ENCODE data around the gene ESR2. TPM values are rescaled to one million over a fixed set of nuclear protein-coding genes. Genes with fewer than 3 reads are reported as not detected.

ESR2 gene
- total RNA-seq, 4 donors from 2014 or later, result 0.27 to 1.0 (median 0.78) TPM; not detected in 1

- no peak for DNase-seq
- Histone ChIP-seq H3K27me3 (no peaks in the 10 kb centered on the region), H3K9me3 (no peaks in the 10 kb centered on the region), H3K4me3 (replicated peaks in 1 of 3) (no peak overlapping the region), H3K4me1 (peaks cover 21 to 31% of the 10 kb centered on the region in 2 donors), H3K27ac (peak overlapping the region in 2 of 3 donors; percentile 2 to 84), H3K36me3 (no peaks in the 10 kb centered on the region)
- 100% methylated on average over 1 of the region's 1 CpG; no CpG with 5 or more reads in 1 of the 2 donors for WGBS, 2 donors
- TF ChIP-seq CTCF (IDR thresholded peaks at IDR 0.05), result no peak
- no peak for TF ChIP-seq POLR2A (IDR thresholded peaks at IDR 0.05)
- intact Hi-C loops (cut with DNase I), result no loop called here
Observed at GRCh38 chr14:64060199-64060545, 234.0 kb downstream of the ESR2 start.

GRCh38 chr14:64059454-64060198, 234.5 kb downstream of the ESR2 start:
- no peaks in the 10 kb centered on the region for H3K36me3 ChIP-seq
- intact Hi-C loops (cut with DNase I), result no loop called here
- 97% methylated on average over 6 of the region's 6 CpGs for WGBS, 2 donors
- no peaks in the 10 kb centered on the region for H3K27me3 ChIP-seq
- no peaks in the 10 kb centered on the region for H3K9me3 ChIP-seq
- H3K4me1 ChIP-seq, result peaks cover 21 to 31% of the 10 kb centered on the region in 2 donors
- no peak overlapping the region for H3K4me3 ChIP-seq (replicated peaks in 1 of 3)
- TF ChIP-seq POLR2A (IDR thresholded peaks at IDR 0.05) (no peak), CTCF (IDR thresholded peaks at IDR 0.05) (no peak)
- no peak for DNase-seq
- peak overlapping the region in 2 of 3 donors; percentile 2 to 84 for H3K27ac ChIP-seq

DNA sequence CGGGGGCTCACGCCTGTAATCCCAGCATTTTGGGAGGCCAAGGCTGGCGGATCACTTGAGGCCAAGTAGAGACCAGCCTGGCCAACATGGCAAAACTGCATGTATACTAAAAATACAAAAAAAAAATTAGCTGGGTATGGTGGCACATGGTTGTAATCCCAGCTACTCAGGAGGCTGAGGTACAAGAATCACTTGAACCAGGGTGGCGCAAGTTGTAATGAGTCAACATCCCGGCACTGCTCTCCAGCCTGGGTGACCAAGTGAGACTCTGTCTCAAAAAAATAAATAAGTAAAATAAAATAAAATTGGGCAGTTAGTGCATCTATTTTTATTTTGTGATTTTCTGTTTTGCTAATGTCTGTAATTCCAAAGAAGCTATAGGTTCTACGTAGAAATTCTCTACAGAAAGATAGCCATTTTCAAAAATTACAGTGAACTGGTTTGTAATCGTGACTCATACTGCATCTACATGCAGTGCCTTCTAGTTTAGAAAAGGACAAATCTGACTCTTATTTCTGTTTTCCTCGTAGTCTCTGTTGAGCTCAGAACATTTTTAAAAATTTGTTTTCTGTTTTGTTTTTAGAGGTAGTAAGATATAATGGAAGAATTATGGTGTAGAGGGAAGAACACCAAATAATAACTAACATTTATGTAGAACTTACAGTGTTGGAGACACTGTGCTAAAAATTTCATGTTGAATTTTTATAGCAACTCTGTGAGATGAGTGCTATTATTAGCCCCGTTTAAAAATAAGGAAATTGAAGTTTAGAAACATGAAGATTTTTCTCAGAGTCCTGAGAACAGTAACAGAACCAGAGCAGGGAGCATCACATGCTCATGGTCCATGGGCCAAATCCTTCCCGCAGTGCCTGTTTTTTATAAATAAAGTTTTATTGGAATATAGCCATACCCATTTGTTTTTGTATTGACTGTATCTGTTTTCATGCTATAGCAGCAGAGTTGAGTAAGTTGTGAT, 240.2 kb downstream of the ESR2 start:
- Histone ChIP-seq H3K36me3 (peaks cover 8 to 17% of the 10 kb centered on the region in 2 donors), H3K27me3 (no peaks in the 10 kb centered on the region), H3K9me3 (no peaks in the 10 kb centered on the region), H3K4me3 (replicated peaks in 1 of 3) (no peak overlapping the region), H3K4me1 (no peaks in the 10 kb centered on the region), H3K27ac (peak overlapping the region; percentile 3 to 47 (median 11))
- TF ChIP-seq POLR2A (IDR thresholded peaks at IDR 0.05), result no peak
- TF ChIP-seq CTCF (IDR thresholded peaks at IDR 0.05), result no peak
- peak; percentile 21 to 28 for DNase-seq
- 80 to 84% methylated on average over 10 of the region's 10 CpGs for WGBS, 2 donors
- intact Hi-C loops (cut with DNase I), result no loop called here

GRCh38 chr14:64049616-64050381, 244.4 kb downstream of the ESR2 start:
- Histone ChIP-seq H3K27me3 (no peaks in the 10 kb centered on the region), H3K9me3 (no peaks in the 10 kb centered on the region), H3K27ac (no peak overlapping the region), H3K4me3 (replicated peaks in 1 of 3) (no peak overlapping the region), H3K36me3 (peaks cover 8 to 17% of the 10 kb centered on the region in 2 donors), H3K4me1 (peaks cover 0 to 8% of the 10 kb centered on the region in 2 donors)
- 86 to 94% methylated on average over 2 of the region's 2 CpGs for WGBS, 2 donors
- TF ChIP-seq CTCF (IDR thresholded peaks at IDR 0.05), result no peak
- TF ChIP-seq POLR2A (IDR thresholded peaks at IDR 0.05), result no peak
- intact Hi-C loops (cut with DNase I), result loop anchor here (10.0 kb wide), 1 partner anchor 55 kb away; no protein-coding TSS in a partner anchor
- no peak for DNase-seq
